ENCODE data around the gene FMNL2. TPM values are rescaled to one million over a fixed set of nuclear protein-coding genes. Genes with fewer than 3 reads are reported as not detected.

FMNL2 gene
- total RNA-seq, 1 donor from 2014 or later = 12.0 TPM

- intact Hi-C loops (cut with DNase I) = no loop called here
- Histone ChIP-seq H3K4me1 (peaks cover 0 to 20% of the 10 kb centered on the region in 2 donors), H3K27me3 (no peaks in the 10 kb centered on the region), H3K9me3 (no peaks in the 10 kb centered on the region), H3K4me3 (no peak overlapping the region), H3K36me3 (no peaks in the 10 kb centered on the region), H3K27ac (peak overlapping the region; percentile 16 to 36)
- TF ChIP-seq CTCF (IDR thresholded peaks at IDR 0.05) = no peak
- DNase-seq (ENCODE audit: low spot score in 2 of 2) = no peak
Observed at GRCh38 chr2:152490686-152491455, 155.9 kb downstream of the FMNL2 start.

- intact Hi-C loops (cut with DNase I) = no loop called here
- Histone ChIP-seq H3K9me3 (no peaks in the 10 kb centered on the region), H3K36me3 (no peaks in the 10 kb centered on the region), H3K27ac (peak overlapping the region; percentile 16 to 32), H3K4me1 (peaks cover 0 to 20% of the 10 kb centered on the region in 2 donors), H3K4me3 (no peak overlapping the region), H3K27me3 (no peaks in the 10 kb centered on the region)
- no peak for TF ChIP-seq CTCF (IDR thresholded peaks at IDR 0.05)
- no peak for DNase-seq (ENCODE audit: low spot score in 2 of 2)
Observed at GRCh38 chr2:152492131-152492530, 157.2 kb downstream of the FMNL2 start.

- Histone ChIP-seq H3K4me1 (peaks cover 0 to 23% of the 10 kb centered on the region in 2 donors), H3K27ac (no peak overlapping the region)
Observed at GRCh38 chr2:152492911-152493310, 157.9 kb downstream of the FMNL2 start.

GRCh38 chr2:152493417-152493816 is 158.4 kb downstream of the FMNL2 start:
- no peaks in the 10 kb centered on the region for H3K9me3 ChIP-seq
- intact Hi-C loops (cut with DNase I) = no loop called here
- no peaks in the 10 kb centered on the region for H3K36me3 ChIP-seq
- no peak for DNase-seq (ENCODE audit: low spot score in 2 of 2)
- peaks cover 0 to 27% of the 10 kb centered on the region in 2 donors for H3K4me1 ChIP-seq
- H3K27ac ChIP-seq = no peak overlapping the region
- no peak for TF ChIP-seq CTCF (IDR thresholded peaks at IDR 0.05)
- H3K4me3 ChIP-seq = no peak overlapping the region
- no peaks in the 10 kb centered on the region for H3K27me3 ChIP-seq

More at GRCh38 chr2:152492911-152493310, 157.9 kb downstream of the FMNL2 start:
- Histone ChIP-seq H3K9me3 (no peaks in the 10 kb centered on the region), H3K4me3 (no peak overlapping the region), H3K36me3 (no peaks in the 10 kb centered on the region), H3K27me3 (no peaks in the 10 kb centered on the region)
- TF ChIP-seq CTCF (IDR thresholded peaks at IDR 0.05) = no peak
- DNase-seq (ENCODE audit: low spot score in 2 of 2) = no peak
- intact Hi-C loops (cut with DNase I) = no loop called here

GRCh38 chr2:152493945-152494528 is 159.1 kb downstream of the FMNL2 start:
- Histone ChIP-seq H3K4me3 (no peak overlapping the region), H3K4me1 (peaks cover 0 to 30% of the 10 kb centered on the region in 2 donors), H3K27ac (no peak overlapping the region), H3K27me3 (no peaks in the 10 kb centered on the region), H3K9me3 (no peaks in the 10 kb centered on the region), H3K36me3 (no peaks in the 10 kb centered on the region)
- intact Hi-C loops (cut with DNase I) = no loop called here
- no peak for DNase-seq (ENCODE audit: low spot score in 2 of 2)
- TF ChIP-seq CTCF (IDR thresholded peaks at IDR 0.05) = no peak
